GM18867 (cell line): ENCODE data around the gene CDK5RAP3.
"Not testable (repeated sequence)": the region's sequence is repeated elsewhere in the genome, so short reads cannot be mapped to it uniquely, and the experiment has no call there.

ENCODE experiments used
- ATAC-seq: cut with Tn5 transposase; IDR thresholded peaks from one replicate; pipeline ENCODE4 v1.9.1; 2021; ENCODE audit warnings: mild to moderate bottlenecking, moderate library complexity; ENCODE audit not compliant: unreplicated experiment

The CDK5RAP3 gene, protein sequence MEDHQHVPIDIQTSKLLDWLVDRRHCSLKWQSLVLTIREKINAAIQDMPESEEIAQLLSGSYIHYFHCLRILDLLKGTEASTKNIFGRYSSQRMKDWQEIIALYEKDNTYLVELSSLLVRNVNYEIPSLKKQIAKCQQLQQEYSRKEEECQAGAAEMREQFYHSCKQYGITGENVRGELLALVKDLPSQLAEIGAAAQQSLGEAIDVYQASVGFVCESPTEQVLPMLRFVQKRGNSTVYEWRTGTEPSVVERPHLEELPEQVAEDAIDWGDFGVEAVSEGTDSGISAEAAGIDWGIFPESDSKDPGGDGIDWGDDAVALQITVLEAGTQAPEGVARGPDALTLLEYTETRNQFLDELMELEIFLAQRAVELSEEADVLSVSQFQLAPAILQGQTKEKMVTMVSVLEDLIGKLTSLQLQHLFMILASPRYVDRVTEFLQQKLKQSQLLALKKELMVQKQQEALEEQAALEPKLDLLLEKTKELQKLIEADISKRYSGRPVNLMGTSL

DNA sequence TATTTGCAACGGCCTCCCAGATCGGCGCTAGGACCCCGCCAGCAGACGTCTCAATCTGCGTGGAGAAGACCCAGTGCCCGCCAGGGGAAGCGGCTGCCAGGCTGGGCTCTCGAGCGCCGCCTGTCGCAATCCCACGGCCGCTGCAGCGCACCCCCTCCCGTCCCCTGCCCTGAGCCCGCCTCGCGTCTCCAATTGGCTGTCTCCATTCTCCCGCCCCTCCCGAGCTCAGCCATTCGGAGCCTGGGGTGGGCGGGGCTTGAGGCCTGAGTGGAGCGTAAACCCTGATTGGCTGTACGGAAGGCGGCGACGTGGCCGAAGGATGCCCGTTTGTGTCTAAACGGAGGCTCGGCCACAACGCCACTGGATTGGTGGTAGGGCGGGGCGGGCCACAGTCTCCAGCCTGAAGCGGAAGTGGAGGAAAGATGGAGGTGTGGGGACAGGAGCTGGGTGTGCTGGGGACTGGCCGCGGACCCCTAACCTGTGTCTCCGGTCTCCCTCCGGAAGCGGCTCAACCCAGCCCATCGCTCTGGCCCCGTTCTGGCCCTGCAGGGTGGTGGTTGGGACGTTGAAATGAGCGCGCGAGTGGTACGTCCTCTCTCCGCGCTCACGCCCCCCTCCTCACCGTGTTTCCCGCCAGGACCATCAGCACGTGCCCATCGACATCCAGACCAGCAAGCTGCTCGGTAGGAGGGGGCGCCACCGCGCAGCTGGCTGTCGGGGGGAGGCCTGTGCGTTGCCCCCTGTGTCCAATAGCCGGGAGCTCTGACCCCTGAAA lies at the start of gene CDK5RAP3:
Gene CDK5RAP3, plus strand, starts transcription at position 389 of the 775 bp plus-strand sequence. Its CDS starts 34 bp downstream, at position 423.
- ATAC-seq = peak; percentile 91

DNA sequence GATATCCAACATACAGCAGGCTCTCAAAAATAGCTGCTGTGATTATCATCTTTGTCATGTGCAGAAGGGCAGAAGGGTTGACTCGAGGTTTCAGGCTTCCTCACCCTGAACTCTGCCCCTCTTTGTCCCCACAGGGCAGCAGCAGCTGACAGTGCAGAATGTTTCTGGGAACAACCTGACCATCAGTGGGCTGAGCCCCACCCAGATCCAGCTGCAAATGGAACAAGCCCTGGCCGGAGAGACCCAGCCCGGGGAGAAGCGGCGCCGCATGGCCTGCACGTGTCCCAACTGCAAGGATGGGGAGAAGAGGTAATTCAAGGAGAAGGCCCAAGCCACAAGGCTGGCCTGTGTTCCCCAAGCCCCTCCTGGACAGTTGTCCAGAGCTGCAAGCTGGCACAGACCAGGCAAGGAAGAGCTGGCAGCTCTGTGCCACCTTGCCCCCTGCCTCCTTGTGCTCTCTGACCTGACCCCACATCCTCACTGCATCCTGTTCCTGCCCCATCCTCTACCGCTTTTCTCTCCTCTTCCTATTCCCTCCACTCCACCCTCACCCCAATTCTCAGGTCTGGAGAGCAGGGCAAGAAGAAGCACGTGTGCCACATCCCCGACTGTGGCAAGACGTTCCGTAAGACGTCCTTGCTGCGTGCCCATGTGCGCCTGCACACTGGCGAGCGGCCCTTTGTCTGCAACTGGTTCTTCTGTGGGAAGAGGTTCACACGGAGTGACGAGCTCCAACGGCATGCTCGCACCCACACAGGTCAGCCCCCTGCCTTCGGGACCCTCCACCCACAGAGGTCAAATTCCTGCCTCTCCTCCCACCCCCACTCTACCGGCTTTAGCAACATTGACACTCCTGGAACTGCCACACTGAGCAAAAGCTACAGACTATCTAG lies 45.9 kb upstream of the CDK5RAP3 start:
- ATAC-seq = no peak

DNA sequence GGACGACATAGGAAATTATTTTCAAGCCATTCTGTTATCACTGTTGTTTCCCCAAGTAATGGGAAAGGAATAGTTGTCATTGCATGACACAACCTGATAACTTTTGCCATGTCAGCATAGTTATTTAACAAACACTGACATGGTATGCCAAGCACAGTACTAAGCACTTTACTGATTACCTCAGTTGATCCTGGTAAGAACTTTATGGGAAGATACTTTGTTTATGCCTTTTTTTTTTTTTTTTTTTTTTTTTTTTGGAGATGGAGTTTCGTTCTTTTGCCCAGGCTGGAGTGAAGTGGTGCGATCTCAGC lies 45.3 kb upstream of the CDK5RAP3 start:
- no peak for ATAC-seq

DNA sequence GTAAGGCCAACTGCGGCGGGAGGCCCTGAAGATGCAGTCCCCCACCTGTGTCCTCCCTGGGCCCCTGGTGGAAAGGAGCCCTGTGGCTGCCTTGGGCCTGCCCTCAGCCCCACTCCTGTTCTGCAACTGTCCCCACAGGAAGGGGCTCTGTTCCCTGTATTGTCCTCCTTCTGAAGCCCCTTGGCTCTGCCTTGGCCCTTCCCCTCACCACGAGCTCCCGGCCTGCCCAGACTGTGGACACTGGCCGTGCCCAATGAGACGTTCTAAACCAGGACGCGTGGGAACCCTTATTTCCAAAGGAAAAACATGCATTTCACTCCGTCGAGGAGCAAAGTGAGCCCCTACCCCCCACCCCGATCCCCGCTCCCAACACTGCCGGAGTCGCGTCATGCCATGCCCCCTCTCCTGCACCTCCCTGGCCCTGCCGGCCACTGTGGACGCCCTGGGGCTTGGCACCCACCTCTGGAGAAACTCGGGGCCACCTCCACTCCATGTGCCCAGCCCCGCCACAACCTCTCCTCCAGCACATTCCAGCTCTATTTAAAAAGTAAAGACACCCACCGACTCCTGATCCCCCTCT lies 43.0 kb upstream of the CDK5RAP3 start:
- ATAC-seq = no peak

DNA sequence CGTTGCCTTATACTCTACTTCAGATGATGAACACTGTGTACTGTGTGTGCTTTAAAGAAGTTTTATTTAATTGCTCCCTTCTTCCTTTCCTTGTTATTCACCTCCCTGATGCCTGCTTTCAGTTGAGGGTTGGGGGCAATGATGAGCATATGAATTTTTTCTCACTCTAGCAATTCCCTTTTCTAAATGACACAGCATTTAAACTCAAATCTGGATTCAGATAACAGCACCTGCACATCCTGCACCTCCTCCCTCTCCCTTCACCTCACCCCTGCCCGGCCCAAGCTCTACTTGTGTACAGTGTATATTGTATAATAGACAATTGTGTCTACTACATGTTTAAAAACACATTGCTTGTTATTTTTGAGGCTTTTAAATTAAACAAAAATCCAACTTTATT lies 42.5 kb upstream of the CDK5RAP3 start:
- no peak for ATAC-seq

DNA sequence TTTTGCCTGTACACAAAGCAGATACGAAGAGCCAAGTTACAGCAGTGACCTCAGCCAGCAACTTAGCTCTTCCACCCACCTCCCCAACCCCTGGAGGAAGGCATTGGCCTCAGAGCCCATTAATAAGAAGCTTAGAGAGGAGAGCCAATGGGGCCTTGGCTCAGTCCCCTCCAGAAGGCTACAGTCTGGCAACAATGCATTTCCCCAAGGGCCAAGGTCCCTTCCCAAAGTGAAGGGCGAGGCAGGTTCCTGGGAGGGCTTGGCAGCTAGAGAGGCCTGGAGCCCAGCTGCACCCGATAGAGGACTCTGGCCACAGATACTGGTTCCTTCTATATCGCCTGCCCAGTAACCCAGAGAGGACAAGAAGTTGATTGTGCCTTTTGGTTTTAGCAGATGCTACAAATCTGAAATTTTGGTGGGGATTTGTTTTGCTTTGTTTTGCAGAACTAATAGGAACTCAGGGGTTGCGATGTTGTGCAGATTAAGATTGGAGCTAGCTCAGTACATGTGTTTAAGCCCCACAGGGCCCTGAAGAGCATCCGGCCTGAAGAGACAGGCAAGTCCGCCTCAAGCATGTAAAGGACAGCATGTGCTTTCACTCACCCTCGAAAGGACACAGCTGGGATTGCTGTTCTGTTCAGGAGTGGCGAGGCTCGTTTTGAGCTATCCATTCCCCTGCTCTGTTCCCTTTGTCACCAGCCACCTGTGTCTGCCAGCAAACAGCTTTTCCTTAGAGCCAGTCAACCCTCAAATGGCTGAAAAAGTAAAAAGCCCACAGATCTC lies 41.5 kb upstream of the CDK5RAP3 start:
- ATAC-seq = no peak

DNA sequence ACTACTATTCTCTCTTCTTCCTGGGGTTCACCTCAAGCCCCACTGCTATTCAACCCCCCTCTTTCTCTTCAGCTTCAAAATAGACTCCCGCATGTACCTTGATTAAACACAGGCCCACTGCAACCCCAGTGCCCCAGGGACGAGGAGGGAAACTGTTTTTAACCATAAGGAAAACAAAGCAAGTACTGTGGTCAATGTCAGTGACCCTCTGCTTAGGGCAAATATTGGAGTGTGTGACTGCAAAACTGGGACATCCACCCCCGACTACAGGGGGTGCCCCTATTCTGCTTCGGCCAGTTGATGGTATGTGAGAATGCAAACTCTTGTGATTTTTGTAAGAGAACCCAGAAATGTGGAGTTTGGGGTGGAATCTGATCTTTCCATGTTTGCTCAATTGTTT lies 39.1 kb upstream of the CDK5RAP3 start:
- no peak for ATAC-seq

DNA sequence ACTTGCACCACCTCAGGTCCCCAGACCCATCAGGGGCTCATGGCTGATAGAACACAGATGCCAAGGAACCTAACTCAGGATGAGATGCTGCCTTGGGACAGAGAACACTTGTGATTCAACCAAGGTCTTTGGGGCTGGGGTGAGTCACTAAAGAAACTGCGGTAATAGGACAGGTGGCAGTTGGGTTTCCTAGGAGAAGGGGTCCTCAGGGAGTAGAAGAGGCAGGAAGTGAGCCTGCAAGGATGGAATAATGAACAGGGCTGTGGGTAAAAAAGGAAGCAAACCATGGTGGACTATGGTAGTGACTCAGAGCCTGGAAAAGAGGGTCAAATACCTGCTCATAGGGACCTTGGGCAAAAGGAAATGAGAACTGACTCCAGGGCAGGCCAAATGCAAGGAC lies 36.1 kb upstream of the CDK5RAP3 start:
- no peak for ATAC-seq

DNA sequence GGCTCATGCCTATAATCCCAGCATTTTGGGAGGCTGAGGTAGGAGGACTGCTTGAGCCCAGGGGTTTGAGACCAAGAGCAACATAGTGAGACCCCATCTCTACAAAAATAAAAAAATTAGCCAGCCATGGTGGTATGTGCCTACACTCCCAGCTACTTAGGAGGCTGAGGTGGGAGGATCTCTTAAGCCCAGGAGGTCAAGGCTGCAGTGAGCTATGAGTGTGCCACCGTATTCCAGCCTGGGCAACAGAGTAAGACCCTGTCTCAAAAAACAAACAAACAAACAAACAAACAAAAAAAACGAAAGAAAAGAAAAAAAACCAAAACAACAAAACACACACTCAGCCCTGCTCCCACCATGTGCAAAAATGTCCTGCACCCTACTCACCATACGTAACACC lies 35.4 kb upstream of the CDK5RAP3 start:
- not testable (repeated sequence) for ATAC-seq

DNA sequence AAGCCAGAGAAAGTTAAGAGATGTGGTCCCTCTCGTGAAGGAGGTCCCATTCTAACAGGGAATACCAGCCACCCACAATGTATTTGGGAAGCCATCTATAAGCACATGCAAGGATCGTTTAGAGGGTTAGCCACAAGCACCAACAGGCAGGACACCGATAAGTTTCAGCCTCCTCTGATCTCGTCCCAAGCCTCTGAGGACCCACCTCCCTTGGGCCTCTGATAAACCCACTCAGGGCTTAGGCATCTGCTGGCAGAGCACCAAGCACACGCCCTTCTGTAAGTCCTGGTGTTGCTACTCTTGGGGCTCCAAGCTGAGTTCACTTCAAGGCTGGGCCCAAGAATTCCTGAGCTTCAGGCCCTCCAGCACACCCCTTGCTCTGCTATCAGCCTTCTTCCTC lies 35.0 kb upstream of the CDK5RAP3 start:
- no peak for ATAC-seq

DNA sequence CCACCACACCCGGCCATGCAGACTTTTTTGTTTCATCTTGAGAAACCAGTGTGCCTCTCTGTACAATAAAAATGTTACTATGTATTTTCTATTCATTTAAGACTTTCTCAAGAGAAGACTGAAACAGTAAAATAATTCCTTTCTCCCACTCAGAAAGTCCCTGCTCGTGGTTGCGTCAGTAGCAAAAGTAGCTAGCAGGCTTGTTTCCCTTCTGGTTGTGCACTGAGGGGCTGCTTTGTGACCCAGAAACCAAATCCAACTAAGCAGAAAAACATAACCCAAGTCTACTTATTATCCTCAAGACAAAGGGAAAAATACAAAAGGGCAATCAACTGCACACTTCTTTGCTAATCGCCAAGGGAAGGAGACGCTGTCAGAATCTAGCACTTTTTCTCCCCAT lies 33.0 kb upstream of the CDK5RAP3 start:
- no peak for ATAC-seq

DNA sequence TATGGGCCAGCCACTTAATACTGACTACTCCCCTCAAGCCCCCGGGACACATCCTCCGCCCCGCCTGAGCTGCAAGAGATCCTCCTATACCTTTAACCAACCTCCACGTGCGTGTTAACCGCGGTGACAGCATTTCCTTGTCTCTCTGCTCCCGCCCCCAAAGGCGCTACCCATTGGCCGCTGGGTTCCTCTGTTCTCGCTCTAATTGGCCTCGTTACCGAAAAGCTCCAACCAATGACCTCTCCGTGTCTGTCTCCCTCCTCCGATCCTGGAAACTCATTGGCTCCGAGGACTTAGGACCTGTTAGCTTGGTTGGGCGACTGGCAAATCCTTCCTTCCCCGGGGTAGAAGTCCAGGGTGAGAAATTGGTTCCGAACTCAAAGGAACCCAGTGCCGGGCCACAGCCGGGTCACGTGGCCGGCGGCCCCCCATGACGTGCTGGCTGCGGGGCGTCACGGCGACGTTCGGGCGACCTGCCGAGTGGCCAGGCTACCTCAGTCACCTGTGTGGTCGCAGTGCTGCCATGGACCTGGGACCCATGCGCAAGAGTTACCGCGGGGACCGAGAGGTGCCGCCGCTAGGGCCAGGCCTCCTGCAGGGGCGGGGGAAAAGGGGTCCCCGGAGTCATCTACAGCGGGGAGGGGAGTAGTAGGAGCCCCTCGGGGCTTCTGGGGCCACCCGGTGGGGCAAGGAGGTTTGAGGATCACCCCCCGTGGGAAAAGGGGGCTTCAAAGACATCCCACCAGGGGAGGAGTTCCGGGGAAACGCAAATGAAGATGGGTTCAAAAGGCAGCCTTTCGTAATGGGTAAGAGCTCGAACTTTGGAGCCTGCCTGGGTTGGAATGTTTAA lies 29.4 kb upstream of the CDK5RAP3 start, which contains the start of gene PNPO:
Gene PNPO, plus strand, starts transcription at position 326 of the 850 bp plus-strand sequence. Its CDS starts 105 bp downstream, at position 431.
- peak; percentile 88 for ATAC-seq

DNA sequence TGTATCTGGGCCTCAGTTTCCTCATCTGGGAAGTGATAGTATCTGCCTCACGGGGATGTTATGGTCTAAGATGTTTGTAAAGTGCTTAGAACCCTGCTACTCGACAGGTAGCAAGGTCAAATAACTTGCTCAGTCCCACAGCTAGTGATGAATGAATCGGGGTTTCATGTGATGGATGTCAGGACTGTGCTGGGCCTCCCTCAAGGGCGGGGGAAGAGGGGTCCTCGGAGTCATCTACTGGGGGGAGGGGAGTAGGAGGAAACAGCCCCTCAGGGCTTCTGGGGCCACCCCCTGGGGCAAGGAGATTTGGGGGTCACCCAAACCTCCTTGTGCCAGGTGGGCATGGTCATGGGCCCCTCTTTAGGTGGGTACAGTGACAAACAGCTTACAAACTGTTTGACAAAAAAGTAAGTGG lies 28.8 kb upstream of the CDK5RAP3 start:
- ATAC-seq = no peak

DNA sequence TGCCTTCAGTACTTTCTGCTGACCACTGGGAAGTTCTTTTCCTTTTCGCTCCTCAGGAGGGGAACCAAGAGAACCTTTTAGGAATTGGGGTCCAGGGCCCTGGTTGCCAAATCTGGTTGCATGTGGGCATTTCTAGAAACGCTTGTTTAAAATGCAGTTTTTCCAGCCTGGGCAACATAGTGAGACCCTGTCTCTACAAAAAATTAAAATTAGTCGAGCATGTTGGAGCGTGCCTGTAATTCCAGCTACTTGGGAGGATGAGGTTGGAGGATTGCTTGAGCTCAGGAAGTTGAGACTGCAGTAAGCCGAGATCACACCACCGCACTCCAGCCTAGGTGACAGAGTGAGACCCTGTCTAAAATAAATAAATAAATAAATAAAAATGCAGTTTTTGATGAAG lies 28.3 kb upstream of the CDK5RAP3 start:
- no peak for ATAC-seq

DNA sequence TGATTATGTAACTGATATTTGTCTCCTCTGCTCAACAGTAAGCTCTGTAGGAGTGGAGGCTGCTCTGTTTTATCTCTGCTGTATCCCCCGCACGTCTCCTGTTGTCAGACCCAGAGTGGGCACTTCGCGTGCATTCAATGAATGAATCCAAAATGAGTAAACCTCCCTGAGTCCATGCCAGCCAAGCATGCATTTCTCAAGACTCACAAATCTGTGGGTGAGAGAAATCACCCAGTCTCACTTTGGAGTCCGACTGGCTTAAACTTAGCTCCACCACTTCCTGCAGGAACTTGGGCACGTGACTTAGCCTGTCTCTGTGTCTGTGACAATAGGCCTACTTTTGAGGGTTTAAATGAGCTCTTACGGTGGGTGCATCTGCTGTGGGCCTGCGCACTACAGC lies 25.8 kb upstream of the CDK5RAP3 start:
- no peak for ATAC-seq

DNA sequence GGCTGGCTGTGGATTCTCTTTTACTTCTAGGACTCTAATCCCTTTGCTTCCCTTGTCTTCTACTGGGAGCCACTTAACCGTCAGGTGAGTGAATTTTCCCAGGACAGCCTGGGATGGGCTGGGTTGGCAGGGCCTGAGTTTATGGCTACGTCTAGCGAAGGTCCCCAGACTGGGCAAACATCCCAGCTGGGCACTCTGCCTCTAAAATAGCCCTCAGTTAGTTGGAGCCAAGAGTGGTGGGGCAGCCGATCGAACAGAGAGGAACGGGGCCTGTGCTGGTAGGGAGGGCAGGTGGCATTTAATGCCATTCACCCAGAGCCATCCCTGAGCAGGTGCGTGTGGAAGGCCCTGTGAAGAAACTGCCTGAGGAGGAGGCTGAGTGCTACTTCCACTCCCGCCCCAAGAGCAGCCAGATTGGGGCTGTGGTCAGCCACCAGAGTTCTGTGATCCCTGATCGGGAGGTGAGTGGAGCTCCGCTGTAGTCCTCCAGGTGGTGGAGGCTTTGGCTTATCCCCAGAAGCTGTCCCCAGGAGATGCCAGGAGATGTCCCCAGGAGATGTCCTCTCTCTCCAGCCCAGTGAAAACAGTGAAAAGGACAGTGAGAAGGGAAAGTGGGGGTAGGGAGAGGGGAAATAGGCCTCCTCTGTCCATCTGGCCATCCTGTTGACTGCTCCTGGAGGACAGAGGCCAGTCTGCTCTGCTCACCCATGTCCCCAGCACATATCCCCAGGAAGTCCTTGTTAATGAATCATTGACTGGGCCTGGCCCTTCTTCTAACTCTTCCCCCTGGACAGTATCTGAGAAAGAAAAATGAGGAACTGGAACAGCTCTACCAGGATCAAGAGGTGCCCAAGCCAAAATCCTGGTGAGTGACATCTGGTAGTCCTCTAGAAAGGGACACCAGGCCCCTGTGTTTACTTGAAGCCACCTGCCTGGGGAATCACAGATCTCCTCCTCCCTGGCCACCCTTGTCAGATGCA lies 25.1 kb upstream of the CDK5RAP3 start:
- no peak for ATAC-seq

DNA sequence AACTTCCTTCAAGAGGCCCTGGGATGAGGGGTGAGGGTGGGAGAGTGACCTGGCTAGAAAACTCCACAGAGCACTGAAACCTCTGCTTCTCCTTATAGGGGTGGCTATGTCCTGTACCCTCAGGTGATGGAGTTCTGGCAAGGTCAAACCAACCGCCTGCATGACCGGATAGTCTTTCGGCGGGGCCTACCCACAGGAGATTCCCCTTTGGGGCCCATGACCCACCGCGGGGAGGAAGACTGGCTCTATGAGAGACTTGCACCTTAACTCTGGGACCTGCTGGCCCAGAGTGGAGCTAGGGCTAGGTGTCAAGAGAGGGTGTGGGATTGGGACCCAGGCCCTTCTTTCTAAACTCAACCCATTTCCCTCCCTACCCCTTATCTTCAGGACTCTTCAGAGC lies 24.4 kb upstream of the CDK5RAP3 start:
- no peak for ATAC-seq

DNA sequence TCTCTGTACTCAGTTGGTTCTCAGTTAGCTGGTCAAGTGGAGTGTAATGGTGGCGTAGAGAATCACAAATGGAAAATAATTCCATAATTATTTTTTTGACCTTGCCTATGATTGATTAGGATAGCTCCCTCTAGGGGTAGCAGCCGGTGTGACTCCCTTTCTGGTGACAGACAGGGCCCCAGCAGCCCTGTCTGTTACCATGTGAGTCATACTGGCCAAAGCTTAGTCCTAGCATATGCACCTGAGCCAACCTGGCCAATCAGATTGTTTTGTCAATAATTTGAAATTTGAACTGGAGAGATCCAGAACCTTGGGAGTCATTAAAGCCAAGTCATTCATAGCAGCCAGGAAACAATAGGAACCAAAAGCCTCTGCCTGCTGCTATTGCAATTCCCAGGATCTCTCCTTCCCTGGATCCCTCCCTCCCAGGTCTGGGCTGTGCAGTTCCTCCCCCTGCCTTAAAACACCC lies 23.9 kb upstream of the CDK5RAP3 start:
- peak; percentile 47 for ATAC-seq
